PC-3 (cell line): ENCODE measurements around the gene OOEP.

Experiments used
- EZH2 ChIP-seq: fragments of 300-600 bp; sonication (generic); IDR thresholded peaks from one replicate; pipeline ENCODE4 v1.6.1; 2017; ENCODE audit warnings: antibody characterized with exemption, mild to moderate bottlenecking, low read length; ENCODE audit not compliant: unreplicated experiment
- TF ChIP-seq, protein P1 (sequence below): fragments of 300-600 bp; sonication (generic); conservative IDR thresholded peaks from 2 replicates; pipeline ENCODE4 v1.5.1; 2017; ENCODE audit warnings: antibody characterized with exemption, low read depth, mild to moderate bottlenecking, low read length

DNA sequence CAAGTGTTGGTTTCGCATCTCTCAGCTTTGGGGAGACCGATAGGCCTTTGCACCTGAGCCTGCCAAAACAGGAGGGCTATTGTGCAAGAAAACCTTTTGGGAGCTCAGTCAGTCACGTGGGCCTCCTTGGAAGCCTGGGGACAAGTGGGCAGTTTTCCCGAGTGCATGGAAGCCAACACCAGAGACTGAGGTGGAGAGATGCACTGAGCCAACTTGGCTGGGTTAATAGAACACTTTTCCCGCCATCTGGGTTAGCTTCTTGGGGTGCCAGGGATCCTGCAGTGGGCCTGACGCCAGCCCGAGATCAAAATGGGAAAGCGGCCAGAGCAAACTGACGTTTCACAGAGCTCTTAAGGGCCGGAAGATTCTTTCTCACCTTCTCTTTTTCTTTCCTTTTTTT, 2.8 kb upstream of the OOEP start:
- TF ChIP-seq, protein P1, sequence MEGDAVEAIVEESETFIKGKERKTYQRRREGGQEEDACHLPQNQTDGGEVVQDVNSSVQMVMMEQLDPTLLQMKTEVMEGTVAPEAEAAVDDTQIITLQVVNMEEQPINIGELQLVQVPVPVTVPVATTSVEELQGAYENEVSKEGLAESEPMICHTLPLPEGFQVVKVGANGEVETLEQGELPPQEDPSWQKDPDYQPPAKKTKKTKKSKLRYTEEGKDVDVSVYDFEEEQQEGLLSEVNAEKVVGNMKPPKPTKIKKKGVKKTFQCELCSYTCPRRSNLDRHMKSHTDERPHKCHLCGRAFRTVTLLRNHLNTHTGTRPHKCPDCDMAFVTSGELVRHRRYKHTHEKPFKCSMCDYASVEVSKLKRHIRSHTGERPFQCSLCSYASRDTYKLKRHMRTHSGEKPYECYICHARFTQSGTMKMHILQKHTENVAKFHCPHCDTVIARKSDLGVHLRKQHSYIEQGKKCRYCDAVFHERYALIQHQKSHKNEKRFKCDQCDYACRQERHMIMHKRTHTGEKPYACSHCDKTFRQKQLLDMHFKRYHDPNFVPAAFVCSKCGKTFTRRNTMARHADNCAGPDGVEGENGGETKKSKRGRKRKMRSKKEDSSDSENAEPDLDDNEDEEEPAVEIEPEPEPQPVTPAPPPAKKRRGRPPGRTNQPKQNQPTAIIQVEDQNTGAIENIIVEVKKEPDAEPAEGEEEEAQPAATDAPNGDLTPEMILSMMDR, result no peak
- no peak for TF ChIP-seq EZH2
